ENCODE measurements around the gene DNAJC4. TPM values are rescaled to one million over a fixed set of nuclear protein-coding genes. Genes with fewer than 3 reads are reported as not detected.

Gene DNAJC4
- total and polyA plus RNA-seq, 2 experiments from 2014 or later = 12.8 to 58.4 TPM

GRCh38 chr11:64252003-64252872 lies 21.9 kb downstream of the DNAJC4 start:
- Histone ChIP-seq H2AFZ (peak overlapping the region; percentile 74), H3K9me3 (ENCODE audit: low read depth) (no peaks in the 10 kb centered on the region), H3K4me2 (peak overlapping the region; percentile 99), H3K36me3 (replicated peaks; ENCODE audit: insufficient read depth, low read depth) (no peaks in the 10 kb centered on the region), H3K27ac (peak overlapping the region; percentile 69), H3K4me1 (ENCODE audit: insufficient read depth) (peaks cover 21% of the 10 kb centered on the region), H3K79me2 (peaks cover 16% of the 10 kb centered on the region), H3K9me2 (replicated peaks; ENCODE audit: insufficient read depth) (no peaks in the 10 kb centered on the region), H3K27me3 (no peaks in the 10 kb centered on the region), H4K20me1 (ENCODE audit: insufficient read depth, poor library complexity, severe bottlenecking) (peaks cover 5% of the 10 kb centered on the region), H3K4me3 (peak overlapping the region; percentile 82)
- peak; percentile 34 for TF ChIP-seq CTCF (IDR thresholded peaks at IDR 0.05; ENCODE audit: poor library complexity)
- TF ChIP-seq EZH2 (IDR thresholded peaks at IDR 0.05; ENCODE audit: borderline replicate concordance) = no peak
- peak; percentile 75 for DNase-seq (ENCODE audit: low spot score)
- WGBS (ENCODE audit: low lambda C conversion rate, missing lambda C conversion rate) = 10% methylated on average over 17 of the region's 23 CpGs

DNA sequence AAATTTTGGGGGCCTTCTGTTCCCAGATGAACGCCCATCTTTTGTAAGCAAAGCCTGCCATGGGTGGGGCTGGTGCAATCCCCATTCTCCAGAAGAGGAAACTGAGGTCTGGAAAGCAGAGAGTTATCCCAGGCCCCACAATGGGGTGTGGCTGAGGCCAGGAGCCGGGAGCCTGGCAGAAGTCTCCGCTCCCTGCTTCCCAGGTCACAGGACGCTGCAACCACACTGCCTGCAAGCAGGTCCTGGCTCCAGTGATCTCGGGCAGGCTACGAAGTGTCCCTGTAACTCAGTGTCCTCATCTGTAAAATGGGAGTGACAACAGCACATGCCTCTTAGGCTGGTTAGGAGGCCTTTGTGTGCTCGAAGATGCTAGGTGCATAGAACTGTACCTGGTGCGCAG lies 22.7 kb downstream of the DNAJC4 start:
- Histone ChIP-seq H3K9me3 (ENCODE audit: low read depth) (no peaks in the 10 kb centered on the region), H3K4me1 (ENCODE audit: insufficient read depth) (peaks cover 16% of the 10 kb centered on the region), H3K36me3 (replicated peaks; ENCODE audit: insufficient read depth, low read depth) (no peaks in the 10 kb centered on the region), H4K20me1 (ENCODE audit: insufficient read depth, poor library complexity, severe bottlenecking) (peaks cover 5% of the 10 kb centered on the region), H3K4me2 (peak overlapping the region; percentile 99), H3K9me2 (replicated peaks; ENCODE audit: insufficient read depth) (no peaks in the 10 kb centered on the region), H3K27me3 (no peaks in the 10 kb centered on the region), H3K79me2 (peaks cover 16% of the 10 kb centered on the region), H3K4me3 (no peak overlapping the region), H3K27ac (no peak overlapping the region), H2AFZ (no peak overlapping the region)
- WGBS (ENCODE audit: low lambda C conversion rate, missing lambda C conversion rate) = 80% methylated on average over 8 of the region's 8 CpGs
- no peak for DNase-seq (ENCODE audit: low spot score)
- TF ChIP-seq EZH2phosphoT487 (IDR thresholded peaks at IDR 0.05; ENCODE audit: low read depth, severe bottlenecking, unreplicated experiment) (no peak), EZH2 (IDR thresholded peaks at IDR 0.05; ENCODE audit: borderline replicate concordance) (no peak), CTCF (IDR thresholded peaks at IDR 0.05; ENCODE audit: poor library complexity) (no peak)

DNA sequence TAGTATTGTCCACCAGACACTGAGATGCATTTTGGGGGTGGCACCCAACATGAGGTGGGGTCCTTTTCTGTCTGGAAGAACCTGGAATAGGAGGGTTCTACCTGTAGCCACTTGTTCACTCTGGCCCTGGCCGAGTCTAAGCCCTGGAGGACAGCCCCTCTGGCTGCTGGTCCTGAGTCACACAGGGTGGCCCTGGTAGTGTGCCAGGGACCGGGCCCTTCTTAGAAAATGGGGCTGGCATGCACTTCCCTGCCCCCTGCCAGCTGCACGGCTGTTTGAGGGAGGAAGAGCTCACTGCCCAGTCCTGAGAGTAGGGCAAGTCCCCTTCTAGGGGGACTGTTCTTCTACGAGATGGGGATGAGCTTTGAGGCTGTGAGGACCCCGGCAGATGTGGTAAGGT lies 23.1 kb downstream of the DNAJC4 start:
- Histone ChIP-seq H3K4me1 (ENCODE audit: insufficient read depth) (peaks cover 14% of the 10 kb centered on the region), H2AFZ (no peak overlapping the region), H3K4me3 (no peak overlapping the region), H4K20me1 (ENCODE audit: insufficient read depth, poor library complexity, severe bottlenecking) (peaks cover 5% of the 10 kb centered on the region), H3K9me2 (replicated peaks; ENCODE audit: insufficient read depth) (no peaks in the 10 kb centered on the region), H3K27ac (no peak overlapping the region), H3K27me3 (no peaks in the 10 kb centered on the region), H3K9me3 (ENCODE audit: low read depth) (no peaks in the 10 kb centered on the region), H3K79me2 (peaks cover 16% of the 10 kb centered on the region), H3K4me2 (peak overlapping the region; percentile 99), H3K36me3 (replicated peaks; ENCODE audit: insufficient read depth, low read depth) (no peaks in the 10 kb centered on the region)
- no peak for TF ChIP-seq EZH2phosphoT487 (IDR thresholded peaks at IDR 0.05; ENCODE audit: low read depth, severe bottlenecking, unreplicated experiment)
- TF ChIP-seq EZH2 (IDR thresholded peaks at IDR 0.05; ENCODE audit: borderline replicate concordance) = no peak
- TF ChIP-seq CTCF (IDR thresholded peaks at IDR 0.05; ENCODE audit: poor library complexity) = no peak
- no peak for DNase-seq (ENCODE audit: low spot score)
- WGBS (ENCODE audit: low lambda C conversion rate, missing lambda C conversion rate) = 85% methylated on average over 5 of the region's 5 CpGs

Data from hepatocyte (in vitro differentiated cells).